Upper lobe of left lung (tissue), 4 donors: ENCODE measurements around the gene CIAPIN1.

Source experiments
- EP300 ChIP-seq, 4 donors: sonication (generic); formaldehyde crosslinking; IDR thresholded peaks; one replicate each; pipeline ENCODE4 v1.5.1; 2017; ENCODE audit warnings: antibody characterized with exemption in 4 of 4, control low read depth in 2 of 4
- POLR2A ChIP-seq, 4 donors: fragments of 450-650 bp; IDR thresholded peaks; one replicate each; pipeline ENCODE4 v1.5.1; 2016 to 2017; ENCODE audit warnings: antibody characterized with exemption in 4 of 4, mild to moderate bottlenecking in 2 of 4
- POLR2AphosphoS5 ChIP-seq, 2 donors: sonication (generic); formaldehyde crosslinking; IDR thresholded peaks; one replicate each; pipeline ENCODE4 v1.5.1; 2017; ENCODE audit warnings: antibody characterized with exemption in 2 of 2
- TF ChIP-seq, protein P1 (sequence below), 6 experiments: fragments of 450-650 bp in 4 of 6; fragments of 200-600 bp in 2 of 6; sonication (generic) in 2 of 6; IDR thresholded peaks; one replicate each; pipeline ENCODE4 v1.5.1; 2016 to 2019; ENCODE audit warnings: antibody characterized with exemption in 6 of 6

DNA sequence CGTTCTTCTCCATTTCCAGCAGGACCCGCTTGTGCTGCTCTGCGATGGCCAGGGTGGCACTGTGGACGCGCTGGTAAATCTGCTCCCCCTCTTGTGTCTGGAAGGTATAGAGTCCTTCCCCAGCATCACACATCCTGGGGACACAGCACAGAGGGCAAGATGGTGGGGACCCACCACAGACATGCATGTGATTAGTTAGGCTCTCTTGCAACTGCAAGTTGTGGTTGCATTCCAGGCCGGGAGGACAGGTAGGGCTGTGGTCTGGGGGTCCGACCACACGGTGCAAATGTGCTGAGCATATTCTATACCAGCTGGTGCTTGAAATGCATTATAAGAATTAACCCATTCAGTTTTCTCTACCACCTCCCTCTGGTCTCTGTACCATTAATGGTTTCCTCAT, 26.7 kb upstream of the CIAPIN1 start:
- TF ChIP-seq, protein P1, sequence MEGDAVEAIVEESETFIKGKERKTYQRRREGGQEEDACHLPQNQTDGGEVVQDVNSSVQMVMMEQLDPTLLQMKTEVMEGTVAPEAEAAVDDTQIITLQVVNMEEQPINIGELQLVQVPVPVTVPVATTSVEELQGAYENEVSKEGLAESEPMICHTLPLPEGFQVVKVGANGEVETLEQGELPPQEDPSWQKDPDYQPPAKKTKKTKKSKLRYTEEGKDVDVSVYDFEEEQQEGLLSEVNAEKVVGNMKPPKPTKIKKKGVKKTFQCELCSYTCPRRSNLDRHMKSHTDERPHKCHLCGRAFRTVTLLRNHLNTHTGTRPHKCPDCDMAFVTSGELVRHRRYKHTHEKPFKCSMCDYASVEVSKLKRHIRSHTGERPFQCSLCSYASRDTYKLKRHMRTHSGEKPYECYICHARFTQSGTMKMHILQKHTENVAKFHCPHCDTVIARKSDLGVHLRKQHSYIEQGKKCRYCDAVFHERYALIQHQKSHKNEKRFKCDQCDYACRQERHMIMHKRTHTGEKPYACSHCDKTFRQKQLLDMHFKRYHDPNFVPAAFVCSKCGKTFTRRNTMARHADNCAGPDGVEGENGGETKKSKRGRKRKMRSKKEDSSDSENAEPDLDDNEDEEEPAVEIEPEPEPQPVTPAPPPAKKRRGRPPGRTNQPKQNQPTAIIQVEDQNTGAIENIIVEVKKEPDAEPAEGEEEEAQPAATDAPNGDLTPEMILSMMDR (IDR thresholded peaks at IDR 0.05), result no peak
- TF ChIP-seq POLR2AphosphoS5 (IDR thresholded peaks at IDR 0.05) (no peak), EP300 (IDR thresholded peaks at IDR 0.05) (no peak), POLR2A (IDR thresholded peaks at IDR 0.05) (no peak)
